ENCODE data around the gene REPS1.

DNA sequence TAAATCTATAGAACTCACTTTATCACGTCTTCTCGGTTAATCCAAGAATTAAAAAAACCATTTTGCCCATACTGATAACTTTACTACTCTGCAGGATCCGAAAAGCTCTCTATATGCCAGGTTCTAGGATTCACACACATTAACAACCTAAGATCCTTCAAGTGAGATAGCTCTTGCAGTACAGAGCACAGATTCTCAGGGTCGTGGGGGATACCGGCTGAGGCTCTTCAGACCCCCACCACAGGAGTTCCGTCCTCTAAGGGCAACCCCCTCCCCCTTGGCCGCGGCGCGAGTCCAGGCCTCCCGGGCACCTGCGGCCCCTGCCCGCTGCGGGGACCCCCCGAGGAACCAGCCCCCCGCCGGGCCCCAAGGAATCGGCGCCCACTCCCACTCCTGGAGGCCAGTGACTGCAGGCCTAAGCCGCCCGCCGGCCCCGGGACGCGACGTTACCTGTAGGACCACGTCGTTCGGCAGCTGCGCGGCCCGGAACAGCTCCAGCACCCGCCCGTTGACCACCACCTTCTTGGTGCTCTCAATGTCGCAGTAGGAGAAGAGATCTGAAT, 892 bp downstream of the REPS1 start:
- TF ChIP-seq CTCF (IDR thresholded peaks at IDR 0.05) = no peak
- TF ChIP-seq POLR2A (IDR thresholded peaks at IDR 0.05) = no peak
